A673 (cell line): ENCODE measurements around the gene AQP12A. TPM values are rescaled to one million over a fixed set of nuclear protein-coding genes. Genes with fewer than 3 reads are reported as not detected.

Experiments used
- BruUV-seq: library from RNA; stranded (reverse); fragments of 400-500 nt; replicated peaks from 2 replicates; lab custom pipeline; 2021; lab: Mats Ljungman, UMichigan
- CTCF ChIA-PET: fragments of 300-600 bp; sonication (Branson Sonifier 250); formaldehyde crosslinking; loops from one replicate; lab custom pipeline; 2022; ENCODE audit warnings: antibody characterized with exemption; lab: Charles Lee
- POLR2A ChIA-PET: fragments of 300-600 bp; sonication (Branson Sonifier 250); formaldehyde crosslinking; loops from one replicate; lab custom pipeline; 2022; ENCODE audit warnings: antibody characterized with exemption; ENCODE audit not compliant: low non-redundant PET; lab: Charles Lee
- DNase-seq: peaks from one replicate; pipeline ENCODE4 v3.0.0-alpha.2; 2015; ENCODE audit warnings: low spot score
- H3K27ac ChIP-seq: fragments of 200-600 bp; sonication (generic); 2 replicates; pipeline ENCODE4 v1.5.1; 2016; ENCODE audit warnings: mixed run types, low read depth, mild to moderate bottlenecking, mixed read lengths, antibody characterized with exemption, low read length; ENCODE audit not compliant: poor library complexity, severe bottlenecking
- H3K27me3 ChIP-seq: fragments of 200-600 bp; sonication (generic); replicated peaks from 2 replicates; pipeline ENCODE4 v1.6.1; 2017; ENCODE audit warnings: mixed run types, low read depth, mild to moderate bottlenecking, mixed read lengths, antibody characterized with exemption, low read length; ENCODE audit not compliant: insufficient read depth, poor library complexity
- H3K36me3 ChIP-seq: fragments of 200-600 bp; sonication (generic); 2 replicates; pipeline ENCODE4 v1.6.1; 2016; ENCODE audit warnings: mixed run types, mild to moderate bottlenecking, mixed read lengths, antibody characterized with exemption, low read length; ENCODE audit not compliant: insufficient read depth, poor library complexity, severe bottlenecking
- H3K4me1 ChIP-seq: fragments of 200-600 bp; sonication (generic); 2 replicates; pipeline ENCODE4 v1.6.1; 2017; ENCODE audit warnings: mixed run types, mild to moderate bottlenecking, mixed read lengths, antibody characterized with exemption, low read length; ENCODE audit not compliant: insufficient read depth, poor library complexity, severe bottlenecking
- H3K4me3 ChIP-seq: fragments of 200-600 bp; sonication (generic); 2 replicates; pipeline ENCODE4 v1.5.1; 2016; ENCODE audit warnings: low read depth, mixed run types, mild to moderate bottlenecking, mixed read lengths, low read length; ENCODE audit not compliant: poor library complexity, severe bottlenecking
- H3K9me3 ChIP-seq: fragments of 200-600 bp; sonication (generic); 2 replicates; pipeline ENCODE4 v1.6.1; 2016; ENCODE audit warnings: mixed run types, low read depth, mild to moderate bottlenecking, mixed read lengths, antibody characterized with exemption, low read length; ENCODE audit not compliant: poor library complexity, severe bottlenecking
- EZH2 ChIP-seq: fragments of 200-600 bp; sonication (generic); IDR thresholded peaks from 2 replicates; pipeline ENCODE4 v1.6.1; 2017; ENCODE audit warnings: borderline replicate concordance, low read depth, mild to moderate bottlenecking, mixed read lengths, antibody characterized with exemption, low read length; ENCODE audit not compliant: poor library complexity, severe bottlenecking
- intact Hi-C: fragments of 100-400 bp; cut with micrococcal nuclease; formaldehyde crosslinking; loops from one replicate; pipeline ENCODE4 v1.10.0; 2022; ENCODE audit not compliant: unreplicated experiment
- total RNA-seq: library from RNA; stranded (reverse); gene quantifications from 2 replicates; pipeline ENCODE4 v1.2.3, GENCODE V29; 2021
- TF ChIP-seq, protein P1 (sequence below): fragments of 300-800, 200-600 bp; sonication (generic); conservative IDR thresholded peaks from 2 replicates; pipeline ENCODE4 v1.5.1; 2017; ENCODE audit warnings: low read depth, mild to moderate bottlenecking, antibody characterized with exemption, low read length, moderate library complexity, mixed read lengths

Gene AQP12A
- total RNA-seq, 1 experiment from 2014 or later = not detected

DNA sequence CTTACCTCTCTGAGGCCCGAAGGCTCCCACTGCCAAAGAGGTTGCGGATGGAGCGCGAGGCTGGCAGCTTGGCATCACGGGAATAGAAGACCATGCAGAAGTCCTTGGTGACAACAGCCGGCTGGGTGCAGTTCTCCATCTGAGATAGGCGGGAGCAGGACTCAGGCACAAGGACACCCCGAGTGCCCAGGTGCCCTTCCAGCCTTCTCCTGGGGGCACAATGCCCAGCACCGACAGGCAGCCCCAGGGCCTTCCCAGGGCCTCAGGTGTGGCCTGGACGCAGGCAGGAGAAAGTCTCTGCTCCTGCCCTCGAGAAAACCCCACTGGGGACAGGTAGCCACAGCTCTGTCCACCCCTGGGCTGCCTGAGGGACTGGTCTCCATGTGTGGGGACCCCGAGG lies 33.6 kb downstream of the AQP12A start:
- intact Hi-C loops = no loop called here
- TF ChIP-seq, protein P1, sequence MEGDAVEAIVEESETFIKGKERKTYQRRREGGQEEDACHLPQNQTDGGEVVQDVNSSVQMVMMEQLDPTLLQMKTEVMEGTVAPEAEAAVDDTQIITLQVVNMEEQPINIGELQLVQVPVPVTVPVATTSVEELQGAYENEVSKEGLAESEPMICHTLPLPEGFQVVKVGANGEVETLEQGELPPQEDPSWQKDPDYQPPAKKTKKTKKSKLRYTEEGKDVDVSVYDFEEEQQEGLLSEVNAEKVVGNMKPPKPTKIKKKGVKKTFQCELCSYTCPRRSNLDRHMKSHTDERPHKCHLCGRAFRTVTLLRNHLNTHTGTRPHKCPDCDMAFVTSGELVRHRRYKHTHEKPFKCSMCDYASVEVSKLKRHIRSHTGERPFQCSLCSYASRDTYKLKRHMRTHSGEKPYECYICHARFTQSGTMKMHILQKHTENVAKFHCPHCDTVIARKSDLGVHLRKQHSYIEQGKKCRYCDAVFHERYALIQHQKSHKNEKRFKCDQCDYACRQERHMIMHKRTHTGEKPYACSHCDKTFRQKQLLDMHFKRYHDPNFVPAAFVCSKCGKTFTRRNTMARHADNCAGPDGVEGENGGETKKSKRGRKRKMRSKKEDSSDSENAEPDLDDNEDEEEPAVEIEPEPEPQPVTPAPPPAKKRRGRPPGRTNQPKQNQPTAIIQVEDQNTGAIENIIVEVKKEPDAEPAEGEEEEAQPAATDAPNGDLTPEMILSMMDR = no peak
- no peak for TF ChIP-seq EZH2
- Histone ChIP-seq H3K4me3 (no peak overlapping the region), H3K4me1 (no peaks in the 10 kb centered on the region), H3K36me3 (peaks cover 41% of the 10 kb centered on the region), H3K27ac (no peak overlapping the region), H3K9me3 (no peaks in the 10 kb centered on the region), H3K27me3 (no peaks in the 10 kb centered on the region)
- ChIA-PET POLR2A (no interaction called here), CTCF (no interaction called here)
- no peak for DNase-seq
- no TSS peak for BruUV-seq

DNA sequence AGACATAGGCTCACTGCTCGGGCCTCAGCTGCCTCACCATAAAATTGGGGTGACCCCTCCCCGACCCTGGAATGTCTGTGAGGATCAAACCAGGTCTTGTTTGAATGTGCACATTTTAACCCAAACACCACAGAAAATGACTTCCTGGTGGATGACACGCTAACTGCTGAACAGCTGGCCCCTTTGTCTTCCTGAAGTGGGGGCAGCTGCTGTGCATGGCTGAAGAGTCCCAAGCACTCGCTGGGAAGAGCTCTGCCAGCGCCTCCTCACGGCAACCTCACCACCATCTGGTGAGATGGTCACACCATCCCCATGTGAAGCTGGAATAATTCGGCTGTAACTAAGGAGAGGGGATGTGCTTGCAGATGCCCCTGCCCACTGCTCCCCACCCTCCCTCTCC lies 34.0 kb downstream of the AQP12A start:
- no peak overlapping the region for H3K27ac ChIP-seq
- H3K4me1 ChIP-seq = no peaks in the 10 kb centered on the region
- H3K9me3 ChIP-seq = no peaks in the 10 kb centered on the region
- TF ChIP-seq, protein P1 = no peak
- TF ChIP-seq EZH2 = no peak
- intact Hi-C loops = no loop called here
- no peak overlapping the region for H3K4me3 ChIP-seq
- H3K36me3 ChIP-seq = peaks cover 40% of the 10 kb centered on the region
- CTCF ChIA-PET = no interaction called here
- no TSS peak for BruUV-seq
- POLR2A ChIA-PET = no interaction called here
- no peaks in the 10 kb centered on the region for H3K27me3 ChIP-seq
- no peak for DNase-seq

DNA sequence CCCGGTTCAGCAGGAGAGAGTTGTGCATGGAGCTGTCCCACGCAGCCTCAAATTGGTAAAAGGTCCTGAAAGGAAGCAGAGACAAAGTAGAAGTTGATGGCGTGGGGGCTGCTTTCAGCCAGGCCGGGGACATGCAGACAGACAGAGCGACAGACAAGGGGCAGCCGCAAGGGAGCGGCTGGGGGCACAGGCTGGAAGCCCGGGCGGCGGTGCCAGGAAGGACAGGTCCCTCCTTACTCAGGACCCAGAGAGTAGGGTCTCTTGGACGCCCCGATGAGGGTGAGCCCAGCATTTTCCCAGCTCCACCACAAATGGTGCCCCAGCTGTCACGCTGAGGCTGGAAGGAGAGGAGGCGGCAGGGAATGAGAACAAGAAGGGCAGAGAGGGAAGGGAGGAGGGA lies 35.2 kb downstream of the AQP12A start:
- H3K27me3 ChIP-seq = no peaks in the 10 kb centered on the region
- no TSS peak for BruUV-seq
- intact Hi-C loops = no loop called here
- DNase-seq = no peak
- POLR2A ChIA-PET = no interaction called here
- no peak overlapping the region for H3K4me3 ChIP-seq
- H3K36me3 ChIP-seq = peaks cover 33% of the 10 kb centered on the region
- H3K9me3 ChIP-seq = no peaks in the 10 kb centered on the region
- TF ChIP-seq EZH2 = no peak
- TF ChIP-seq, protein P1 = no peak
- H3K4me1 ChIP-seq = no peaks in the 10 kb centered on the region
- CTCF ChIA-PET = no interaction called here
- no peak overlapping the region for H3K27ac ChIP-seq
